G401 (cell line): Measurements from ENCODE around the gene UBE3B. TPM values are rescaled to one million over a fixed set of nuclear protein-coding genes. Genes with fewer than 3 reads are reported as not detected.
A peak's percentile ranks its signal among the peaks of the same experiment; 100 is the strongest.
"Not testable (repeated sequence)": the region's sequence is repeated elsewhere in the genome, so short reads cannot be mapped to it uniquely, and the experiment has no call there.

ENCODE experiments used
- DNase-seq: peaks from one replicate; pipeline ENCODE4 v3.0.0-alpha.2; 2015; ENCODE audit warnings: low spot score
- in situ Hi-C: cut with HindIII; loops from 2 replicates; pipeline ENCODE4 v1.10.0; 2016; ENCODE audit warnings: low sequenced_read_pairs, mixed read lengths
- total RNA-seq: library from RNA; depleted of rRNA; stranded (reverse); fragments of >200 nt; shearing (Covaris generic); gene quantifications from 2 replicates; pipeline ENCODE4 v1.2.3, GENCODE V29; 2014; rRNA removed

Gene UBE3B
- 20.3 and 37.8 TPM in 2 replicates for total RNA-seq

GRCh38 chr12:109477185-109477962 lies at the start of gene UBE3B, which contains the start of gene KCTD10:
Gene UBE3B, plus strand, starts transcription at chr12:109477634. Its CDS starts 5,918 bp downstream, at chr12:109483552.
Gene KCTD10, minus strand, starts transcription at chr12:109477300. Its CDS starts 38 bp downstream, at chr12:109477262.
- in situ Hi-C loops = no loop called here

GRCh38 chr12:109428037-109428629 lies 49.3 kb upstream of the UBE3B start:
- in situ Hi-C loops = no loop called here

More at GRCh38 chr12:109477185-109477962, at the start of gene UBE3B, which contains the start of gene KCTD10:
- peak; percentile 87 for DNase-seq

GRCh38 chr12:109428804-109429203 lies 48.6 kb upstream of the UBE3B start:
- in situ Hi-C loops, DNase-seq: not testable (repeated sequence)

More at GRCh38 chr12:109428037-109428629, 49.3 kb upstream of the UBE3B start:
- peak; percentile 78 for DNase-seq

- DNase-seq = no peak
- in situ Hi-C loops = no loop called here
These were observed 47.2 kb upstream of the UBE3B start for GRCh38 chr12:109430244-109430643.

- in situ Hi-C loops = no loop called here
- no peak for DNase-seq
These were observed 45.0 kb upstream of the UBE3B start for GRCh38 chr12:109432431-109432830.

GRCh38 chr12:109432842-109433304 lies 44.6 kb upstream of the UBE3B start:
- in situ Hi-C loops = no loop called here
- peak; percentile 70 for DNase-seq

- in situ Hi-C loops = no loop called here
- no peak for DNase-seq
These were observed 43.8 kb upstream of the UBE3B start for GRCh38 chr12:109433618-109434017.

GRCh38 chr12:109434582-109434981 lies 42.9 kb upstream of the UBE3B start:
- in situ Hi-C loops = no loop called here

GRCh38 chr12:109435428-109436187 lies 41.8 kb upstream of the UBE3B start:
- in situ Hi-C loops = no loop called here

More at GRCh38 chr12:109434582-109434981, 42.9 kb upstream of the UBE3B start:
- DNase-seq = no peak

GRCh38 chr12:109436188-109436560 lies 41.3 kb upstream of the UBE3B start:
- in situ Hi-C loops = no loop called here
- DNase-seq = no peak

More at GRCh38 chr12:109435428-109436187, 41.8 kb upstream of the UBE3B start:
- DNase-seq = no peak

GRCh38 chr12:109439181-109439580 lies 38.3 kb upstream of the UBE3B start:
- DNase-seq = no peak
- in situ Hi-C loops = no loop called here

- in situ Hi-C loops, DNase-seq: not testable (repeated sequence)
These were observed 37.5 kb upstream of the UBE3B start for GRCh38 chr12:109439951-109440350.

GRCh38 chr12:109440851-109441490 lies 36.5 kb upstream of the UBE3B start:
- no peak for DNase-seq
- in situ Hi-C loops = no loop called here

- in situ Hi-C loops = no loop called here
- DNase-seq = no peak
These were observed 33.6 kb upstream of the UBE3B start for GRCh38 chr12:109443794-109444193.

GRCh38 chr12:109444259-109444658 lies 33.2 kb upstream of the UBE3B start:
- no peak for DNase-seq
- in situ Hi-C loops = no loop called here

GRCh38 chr12:109445191-109445609 lies 32.2 kb upstream of the UBE3B start:
- in situ Hi-C loops = no loop called here
- no peak for DNase-seq

- no peak for DNase-seq
- in situ Hi-C loops = no loop called here
These were observed 30.6 kb upstream of the UBE3B start for GRCh38 chr12:109446869-109447268.

GRCh38 chr12:109447482-109447881 lies 30.0 kb upstream of the UBE3B start:
- in situ Hi-C loops = no loop called here
- no peak for DNase-seq

- DNase-seq = no peak
- in situ Hi-C loops = no loop called here
These were observed 29.2 kb upstream of the UBE3B start for GRCh38 chr12:109448272-109448671.
